OCI-LY1 (cell line): Measurements from ENCODE around the gene SLC4A8.

Experiments used
- CTCF ChIP-seq: fragments of 200-600 bp; sonication (generic), shearing (Covaris generic); IDR thresholded peaks from 2 replicates; pipeline ENCODE4 v1.5.1; 2017; ENCODE audit warnings: mild to moderate bottlenecking, antibody characterized with exemption, low read length, moderate library complexity, mixed read lengths
- EZH2 ChIP-seq: fragments of 200-600 bp; sonication (generic), shearing (Covaris generic); IDR thresholded peaks from 2 replicates; pipeline ENCODE4 v1.8.0; 2017; ENCODE audit warnings: borderline replicate concordance, mixed run types, mild to moderate bottlenecking, antibody characterized with exemption, low read length, moderate library complexity, mixed read lengths

GRCh38 chr12:51472984-51473383 is 48.4 kb downstream of the SLC4A8 start:
- TF ChIP-seq CTCF = no peak
- no peak for TF ChIP-seq EZH2
